ENCODE measurements around the gene SLC6A13. TPM values are rescaled to one million over a fixed set of nuclear protein-coding genes. Genes with fewer than 3 reads are reported as not detected.

Gene SLC6A13
- total RNA-seq, 6 experiments from 2014 or later = 2.0 to 70.6 (median 14.4) TPM

DNA sequence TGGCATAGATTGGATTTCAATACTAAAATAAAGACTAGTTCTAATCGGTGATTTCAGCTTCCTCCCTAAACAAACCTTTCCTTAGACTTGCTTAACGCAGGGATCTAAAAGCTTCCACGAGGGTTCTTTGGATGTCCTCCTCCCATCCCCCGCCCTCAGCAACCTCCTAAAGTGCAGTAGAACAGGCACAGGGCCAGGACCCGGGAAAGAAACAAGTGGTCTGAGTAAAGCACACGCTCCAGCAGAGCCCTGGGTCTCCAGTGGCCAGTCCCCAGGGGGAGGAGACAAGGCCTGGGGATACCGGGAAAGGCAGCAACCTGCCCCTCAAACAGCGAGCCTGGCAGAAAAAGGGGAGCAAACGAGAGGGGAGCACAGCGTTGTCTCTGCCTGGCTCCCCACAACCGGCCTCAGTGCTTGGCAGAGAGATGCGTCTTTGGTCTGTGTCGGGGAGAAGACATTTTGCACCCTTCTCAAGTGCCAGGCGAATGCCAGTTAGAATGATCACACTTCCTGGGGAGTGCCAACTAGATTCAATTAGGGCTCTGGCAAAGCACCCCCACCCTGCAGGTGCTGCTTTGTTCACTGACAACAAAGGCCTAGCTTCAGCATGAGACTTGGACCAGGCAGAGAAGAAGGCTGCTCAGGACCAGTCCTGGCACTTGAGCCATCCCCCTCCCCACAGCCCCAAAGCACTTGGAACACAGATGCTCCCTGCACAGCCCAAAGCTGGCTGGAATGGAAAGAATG, 31.5 kb downstream of the SLC6A13 start:
- no peak overlapping the region for H3K27ac ChIP-seq
- ATAC-seq = no peak
- no peak for DNase-seq
- no peaks in the 10 kb centered on the region for H3K27me3 ChIP-seq
- peaks cover 0 to 16% (median 0%) of the 10 kb centered on the region in 4 donors for H3K4me1 ChIP-seq
- WGBS (ENCODE audit: insufficient coverage, low coverage, low lambda C conversion rate, missing lambda C conversion rate) = 51% methylated on average over 9 of the region's 14 CpGs
- peaks cover 0 to 15% (median 0%) of the 10 kb centered on the region in 4 donors for H3K36me3 ChIP-seq
- H3K4me3 ChIP-seq = no peak overlapping the region
- H3K9me3 ChIP-seq = no peaks in the 10 kb centered on the region
- intact Hi-C loops (cut with DNase I) = no loop called here
- TF ChIP-seq, protein P1, sequence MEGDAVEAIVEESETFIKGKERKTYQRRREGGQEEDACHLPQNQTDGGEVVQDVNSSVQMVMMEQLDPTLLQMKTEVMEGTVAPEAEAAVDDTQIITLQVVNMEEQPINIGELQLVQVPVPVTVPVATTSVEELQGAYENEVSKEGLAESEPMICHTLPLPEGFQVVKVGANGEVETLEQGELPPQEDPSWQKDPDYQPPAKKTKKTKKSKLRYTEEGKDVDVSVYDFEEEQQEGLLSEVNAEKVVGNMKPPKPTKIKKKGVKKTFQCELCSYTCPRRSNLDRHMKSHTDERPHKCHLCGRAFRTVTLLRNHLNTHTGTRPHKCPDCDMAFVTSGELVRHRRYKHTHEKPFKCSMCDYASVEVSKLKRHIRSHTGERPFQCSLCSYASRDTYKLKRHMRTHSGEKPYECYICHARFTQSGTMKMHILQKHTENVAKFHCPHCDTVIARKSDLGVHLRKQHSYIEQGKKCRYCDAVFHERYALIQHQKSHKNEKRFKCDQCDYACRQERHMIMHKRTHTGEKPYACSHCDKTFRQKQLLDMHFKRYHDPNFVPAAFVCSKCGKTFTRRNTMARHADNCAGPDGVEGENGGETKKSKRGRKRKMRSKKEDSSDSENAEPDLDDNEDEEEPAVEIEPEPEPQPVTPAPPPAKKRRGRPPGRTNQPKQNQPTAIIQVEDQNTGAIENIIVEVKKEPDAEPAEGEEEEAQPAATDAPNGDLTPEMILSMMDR (IDR thresholded peaks at IDR 0.05) = no peak

DNA sequence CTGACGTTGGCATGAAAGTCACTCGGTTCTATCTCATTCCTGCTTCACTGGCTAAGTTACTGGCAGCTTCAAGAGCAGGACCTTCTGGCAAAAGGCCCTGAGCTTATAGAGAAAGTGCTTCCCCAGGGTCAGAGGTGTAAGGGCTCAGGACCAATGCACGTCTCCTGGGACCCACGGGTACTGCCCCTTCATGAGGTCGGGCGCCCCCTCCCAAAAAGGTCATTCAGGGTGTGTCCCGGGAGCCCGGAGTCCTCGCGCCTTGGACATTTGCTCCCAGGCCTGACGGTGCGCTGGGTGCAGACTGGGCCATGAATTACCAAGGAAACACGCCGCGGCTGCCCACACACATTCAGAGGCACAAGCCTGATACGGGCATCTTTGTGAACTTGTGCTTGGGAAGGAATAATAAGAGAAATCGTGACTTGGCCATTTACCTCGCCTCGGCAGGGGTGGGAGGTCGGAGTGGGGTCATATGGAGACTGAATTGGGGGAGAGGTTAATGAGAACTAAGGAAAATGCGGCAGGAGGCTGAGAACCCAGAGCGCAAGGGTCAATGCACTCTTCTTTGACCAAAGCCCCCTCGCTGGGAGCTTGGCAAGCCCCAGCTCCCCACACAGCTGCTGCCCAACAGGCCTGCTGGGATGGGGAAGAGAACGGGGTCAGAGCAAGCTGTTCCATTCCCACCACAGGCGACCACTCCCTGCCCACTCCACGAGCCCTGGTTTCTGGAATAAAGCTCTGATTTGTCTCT, 33.0 kb downstream of the SLC6A13 start:
- TF ChIP-seq, protein P1 (IDR thresholded peaks at IDR 0.05) = no peak
- TF ChIP-seq POLR2A (IDR thresholded peaks at IDR 0.05) = no peak
- intact Hi-C loops (cut with DNase I) = no loop called here
- H3K4me3 ChIP-seq = no peak overlapping the region
- H3K4me1 ChIP-seq = peaks cover 0 to 11% (median 0%) of the 10 kb centered on the region in 4 donors
- no peak overlapping the region for H3K27ac ChIP-seq
- DNase-seq (peak in 1 of 3 donors; percentile 52), ATAC-seq (no peak)
- no peaks in the 10 kb centered on the region for H3K9me3 ChIP-seq
- H3K36me3 ChIP-seq = peaks cover 0 to 20% (median 3%) of the 10 kb centered on the region in 4 donors
- no peaks in the 10 kb centered on the region for H3K27me3 ChIP-seq
- WGBS (ENCODE audit: insufficient coverage, low coverage, low lambda C conversion rate, missing lambda C conversion rate) = 53% methylated on average over 17 of the region's 26 CpGs

DNA sequence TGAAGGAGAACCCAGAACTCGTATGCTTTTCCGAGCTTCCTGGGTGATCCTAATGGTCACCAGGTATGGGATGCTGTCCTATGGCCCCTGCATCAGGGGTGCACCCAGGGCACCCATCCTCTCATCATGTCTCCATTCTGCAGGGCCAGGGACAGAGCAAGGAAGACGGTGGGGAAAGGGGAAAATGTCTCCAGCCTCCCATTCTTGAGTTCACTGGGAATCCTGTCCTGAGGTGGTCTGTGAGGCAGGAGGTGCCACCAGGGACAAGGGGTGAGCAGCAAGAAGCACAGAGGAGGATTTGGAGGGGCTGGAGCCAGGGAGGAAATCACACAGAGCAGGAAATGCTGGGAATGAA, 33.8 kb downstream of the SLC6A13 start:
- Histone ChIP-seq H3K9me3 (no peaks in the 10 kb centered on the region), H3K27me3 (no peaks in the 10 kb centered on the region), H3K4me1 (peaks cover 0 to 4% (median 0%) of the 10 kb centered on the region in 4 donors), H3K36me3 (peaks cover 0 to 21% (median 5%) of the 10 kb centered on the region in 4 donors), H3K27ac (no peak overlapping the region), H3K4me3 (no peak overlapping the region)
- TF ChIP-seq, protein P1 (IDR thresholded peaks at IDR 0.05) = no peak
- no peak for TF ChIP-seq POLR2A (IDR thresholded peaks at IDR 0.05)
- DNase-seq = no peak
- WGBS (ENCODE audit: insufficient coverage, low coverage, low lambda C conversion rate, missing lambda C conversion rate) = 82% methylated on average over 2 of the region's 3 CpGs
- no peak for ATAC-seq
- intact Hi-C loops (cut with DNase I) = no loop called here

DNA sequence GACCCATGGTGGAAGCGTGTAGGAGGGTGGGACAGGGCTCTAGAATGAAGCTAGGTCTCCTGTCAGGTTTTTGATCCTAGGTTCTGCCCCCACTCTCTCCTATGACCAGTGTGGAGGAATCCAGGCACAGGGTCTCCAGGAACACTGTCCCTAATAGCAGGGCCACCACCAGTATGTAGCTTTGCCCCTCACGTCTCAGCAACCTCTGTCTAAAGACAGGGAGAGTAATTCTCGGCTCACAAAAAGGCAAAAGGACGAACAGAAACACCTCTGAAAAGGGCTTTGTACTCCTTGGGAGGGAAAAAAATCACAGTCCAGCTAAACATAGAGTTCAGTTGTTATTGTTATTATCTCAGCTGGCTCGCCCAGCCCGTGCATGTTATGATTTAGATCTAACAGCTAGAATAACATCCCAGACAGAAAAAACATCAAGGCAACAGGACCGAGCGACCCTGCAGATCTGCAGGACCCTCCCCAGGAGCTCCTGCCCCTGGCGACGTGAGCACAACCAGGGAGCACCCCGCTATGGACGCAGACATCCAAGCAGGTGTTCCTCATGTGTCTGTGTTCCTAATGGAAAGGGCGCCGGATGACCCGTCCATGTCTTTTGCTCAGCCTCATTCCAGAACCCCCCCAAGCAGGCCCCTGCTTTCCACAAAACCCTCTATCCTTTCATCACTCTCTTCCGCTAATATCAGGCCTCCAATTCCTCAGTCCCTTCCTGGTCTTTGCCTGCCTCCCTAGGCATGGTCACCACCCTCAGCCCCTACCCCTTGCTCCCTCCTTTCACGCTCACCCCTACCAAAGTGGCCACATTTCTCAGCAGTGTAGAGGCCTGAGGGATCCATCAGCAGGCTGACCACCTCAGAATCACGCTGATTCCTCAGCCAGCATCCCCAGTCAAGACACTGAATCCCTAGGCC, 34.5 kb downstream of the SLC6A13 start:
- Histone ChIP-seq H3K9me3 (no peaks in the 10 kb centered on the region), H3K27ac (no peak overlapping the region), H3K4me1 (no peaks in the 10 kb centered on the region), H3K27me3 (no peaks in the 10 kb centered on the region), H3K36me3 (peaks cover 0 to 21% (median 8%) of the 10 kb centered on the region in 4 donors), H3K4me3 (no peak overlapping the region)
- 77% methylated on average over 10 of the region's 18 CpGs for WGBS (ENCODE audit: insufficient coverage, low coverage, low lambda C conversion rate, missing lambda C conversion rate)
- no peak for DNase-seq
- intact Hi-C loops (cut with DNase I) = no loop called here
- ATAC-seq = no peak
- no peak for TF ChIP-seq POLR2A (IDR thresholded peaks at IDR 0.05)
- TF ChIP-seq, protein P1 (IDR thresholded peaks at IDR 0.05) = no peak

Data from right lobe of liver (tissue), 6 donors.